Inferior parietal cortex (tissue), 1 donor: ENCODE results near the gene TAAR6.
A peak's percentile ranks its signal among the peaks of the same experiment; 100 is the strongest.
"Not testable (repeated sequence)": the region's sequence is repeated elsewhere in the genome, so short reads cannot be mapped to it uniquely, and the experiment has no call there.

Source experiments
- DNase-seq: peaks from one replicate; pipeline ENCODE4 v3.0.0-alpha.2; 2016; ENCODE audit errors: extremely low spot score

Gene TAAR6, protein sequence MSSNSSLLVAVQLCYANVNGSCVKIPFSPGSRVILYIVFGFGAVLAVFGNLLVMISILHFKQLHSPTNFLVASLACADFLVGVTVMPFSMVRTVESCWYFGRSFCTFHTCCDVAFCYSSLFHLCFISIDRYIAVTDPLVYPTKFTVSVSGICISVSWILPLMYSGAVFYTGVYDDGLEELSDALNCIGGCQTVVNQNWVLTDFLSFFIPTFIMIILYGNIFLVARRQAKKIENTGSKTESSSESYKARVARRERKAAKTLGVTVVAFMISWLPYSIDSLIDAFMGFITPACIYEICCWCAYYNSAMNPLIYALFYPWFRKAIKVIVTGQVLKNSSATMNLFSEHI

DNA sequence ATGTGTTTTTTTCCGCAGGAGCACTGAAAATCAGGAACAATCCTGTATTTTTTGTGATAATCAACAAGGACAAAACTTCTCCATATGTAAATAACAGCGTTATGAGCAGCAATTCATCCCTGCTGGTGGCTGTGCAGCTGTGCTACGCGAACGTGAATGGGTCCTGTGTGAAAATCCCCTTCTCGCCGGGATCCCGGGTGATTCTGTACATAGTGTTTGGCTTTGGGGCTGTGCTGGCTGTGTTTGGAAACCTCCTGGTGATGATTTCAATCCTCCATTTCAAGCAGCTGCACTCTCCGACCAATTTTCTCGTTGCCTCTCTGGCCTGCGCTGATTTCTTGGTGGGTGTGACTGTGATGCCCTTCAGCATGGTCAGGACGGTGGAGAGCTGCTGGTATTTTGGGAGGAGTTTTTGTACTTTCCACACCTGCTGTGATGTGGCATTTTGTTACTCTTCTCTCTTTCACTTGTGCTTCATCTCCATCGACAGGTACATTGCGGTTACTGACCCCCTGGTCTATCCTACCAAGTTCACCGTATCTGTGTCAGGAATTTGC is at the start of gene TAAR6:
TAAR6 (plus strand) TSS at position 102 of the 557 bp plus-strand sequence; CDS start at position 102, 0 bp downstream.
- peak; percentile 55 for DNase-seq

GRCh38 chr6:132520953-132521352 is 49.2 kb upstream of the TAAR6 start:
- DNase-seq = no peak

DNA sequence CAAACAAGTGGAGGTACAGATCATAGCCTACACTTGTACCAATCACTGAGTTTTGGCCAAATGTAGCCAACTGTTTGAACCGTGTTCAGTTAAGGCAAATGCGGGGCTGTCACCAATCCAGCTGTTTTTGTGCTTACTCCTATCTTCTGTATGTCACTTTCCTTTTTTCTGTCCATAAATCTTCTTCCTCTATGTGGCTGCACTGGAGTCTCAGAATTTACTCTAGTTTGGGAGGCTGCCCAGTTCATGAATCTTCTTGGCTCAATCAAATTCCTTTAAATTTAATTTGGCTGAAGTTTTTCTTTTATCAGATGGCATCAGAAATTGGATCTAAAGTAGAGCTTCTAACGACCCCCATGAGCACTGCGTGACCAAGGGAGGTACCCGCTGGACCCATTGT is 45.5 kb upstream of the TAAR6 start:
- DNase-seq = no peak

- DNase-seq = no peak
These were observed 44.3 kb upstream of the TAAR6 start for GRCh38 chr6:132525866-132526265.

- DNase-seq = no peak
These were observed 43.7 kb upstream of the TAAR6 start for GRCh38 chr6:132526461-132526860.

- DNase-seq = no peak
These were observed 42.3 kb upstream of the TAAR6 start for GRCh38 chr6:132527791-132528190.

- peak; percentile 85 for DNase-seq
These were observed 39.7 kb upstream of the TAAR6 start for GRCh38 chr6:132530293-132530974.

- DNase-seq = not testable (repeated sequence)
These were observed 35.6 kb upstream of the TAAR6 start for GRCh38 chr6:132534546-132534945.

- no peak for DNase-seq
These were observed 33.0 kb upstream of the TAAR6 start for GRCh38 chr6:132537145-132537544.

GRCh38 chr6:132537977-132538376 is 32.1 kb upstream of the TAAR6 start, which contains the start of gene TAAR9:
TSS of gene TAAR9 (plus strand) at chr6:132538277. CDS start at chr6:132538290, 13 bp downstream.
- DNase-seq = no peak

DNA sequence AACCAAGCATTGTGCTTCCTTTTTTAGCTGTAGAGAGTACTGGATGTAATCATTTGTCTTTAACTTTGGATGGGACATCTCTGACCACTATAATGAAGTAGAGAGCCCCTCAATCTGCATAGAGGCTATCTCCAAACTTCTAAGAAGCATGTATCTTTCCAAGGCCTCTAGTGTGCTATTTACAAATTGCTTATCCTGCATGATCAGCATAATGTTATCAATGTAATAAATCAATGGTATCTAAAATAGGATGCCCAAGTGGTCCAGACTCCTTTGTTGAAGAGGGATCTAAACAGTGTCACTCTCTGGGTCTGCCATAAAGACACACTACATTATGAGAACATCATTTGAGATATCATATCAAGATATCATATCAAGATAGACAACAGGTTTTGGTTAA is 25.3 kb upstream of the TAAR6 start:
- no peak for DNase-seq

DNA sequence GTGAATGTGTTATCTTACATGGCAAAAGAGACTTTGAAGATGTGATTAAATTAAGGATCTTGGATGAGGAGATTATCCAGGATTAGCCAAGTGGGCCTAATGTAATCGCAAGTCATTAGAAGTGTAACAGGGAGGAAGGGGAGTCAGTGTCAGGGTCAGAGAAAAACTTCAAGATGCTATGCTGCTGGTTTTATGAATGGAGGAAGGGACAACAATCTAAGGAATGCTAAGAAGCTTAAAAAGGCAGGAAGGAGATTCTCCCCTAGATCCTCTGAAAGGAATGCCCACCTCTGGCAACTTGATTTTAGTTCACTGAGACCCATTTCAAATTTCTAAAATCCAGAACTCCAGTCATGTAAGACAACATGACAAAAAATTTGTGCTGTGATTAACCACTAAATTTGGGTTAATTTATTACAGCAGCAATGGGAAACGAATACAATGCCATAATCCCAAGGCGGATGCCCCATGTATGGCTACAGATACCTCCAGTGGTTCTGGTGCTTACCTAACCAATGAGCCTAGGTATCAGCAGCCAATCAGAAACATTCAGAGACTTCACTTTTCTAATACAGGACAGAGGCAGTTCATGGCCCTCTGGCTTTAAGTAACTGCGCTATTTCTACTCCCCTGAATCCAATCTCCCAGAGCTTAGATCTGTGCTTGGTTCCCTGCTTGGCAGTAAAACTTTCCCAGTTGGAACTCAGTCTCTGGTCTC is 21.2 kb upstream of the TAAR6 start:
- DNase-seq = no peak

DNA sequence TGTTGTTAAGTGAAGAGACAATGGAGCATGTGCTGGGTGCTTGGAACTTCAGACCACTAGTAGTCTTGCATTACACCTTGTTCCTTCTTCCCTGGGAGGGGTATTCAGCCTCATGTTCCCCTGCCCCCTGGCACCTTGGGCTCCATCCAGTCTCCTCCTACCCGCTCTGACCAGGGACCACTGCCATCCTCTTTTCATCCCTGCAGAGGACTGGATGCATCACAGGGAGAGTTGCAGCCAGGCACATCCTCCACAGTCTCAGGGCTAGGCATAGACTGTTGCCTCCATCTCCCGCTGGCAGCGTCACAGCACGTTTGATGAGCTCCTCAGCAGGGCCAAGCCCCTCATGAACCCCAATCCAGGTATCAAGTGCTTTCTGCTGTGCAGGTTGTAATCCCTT is 18.9 kb upstream of the TAAR6 start:
- no peak for DNase-seq

DNA sequence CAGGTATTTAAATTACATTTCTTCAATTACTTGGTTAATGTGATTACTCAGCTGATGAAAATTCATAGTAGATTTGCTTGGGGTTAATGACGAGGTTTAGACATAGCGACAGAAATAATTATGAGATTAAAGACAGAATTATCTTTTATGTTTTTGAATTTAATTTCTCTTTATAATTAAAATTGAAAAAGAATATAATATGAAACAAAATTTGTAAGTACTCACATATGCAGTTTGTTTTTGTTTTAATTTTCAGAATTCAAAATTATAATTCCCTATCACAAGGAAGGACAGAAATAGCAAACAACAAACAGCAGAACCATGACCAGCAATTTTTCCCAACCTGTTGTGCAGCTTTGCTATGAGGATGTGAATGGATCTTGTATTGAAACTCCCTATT is 17.8 kb upstream of the TAAR6 start, which contains the start of gene TAAR8:
TAAR8 (plus strand) TSS at position 301 of the 400 bp plus-strand sequence; CDS start at position 322, 21 bp downstream.
- no peak for DNase-seq

GRCh38 chr6:132560087-132560486 is 10.0 kb upstream of the TAAR6 start:
- DNase-seq = not testable (repeated sequence)

DNA sequence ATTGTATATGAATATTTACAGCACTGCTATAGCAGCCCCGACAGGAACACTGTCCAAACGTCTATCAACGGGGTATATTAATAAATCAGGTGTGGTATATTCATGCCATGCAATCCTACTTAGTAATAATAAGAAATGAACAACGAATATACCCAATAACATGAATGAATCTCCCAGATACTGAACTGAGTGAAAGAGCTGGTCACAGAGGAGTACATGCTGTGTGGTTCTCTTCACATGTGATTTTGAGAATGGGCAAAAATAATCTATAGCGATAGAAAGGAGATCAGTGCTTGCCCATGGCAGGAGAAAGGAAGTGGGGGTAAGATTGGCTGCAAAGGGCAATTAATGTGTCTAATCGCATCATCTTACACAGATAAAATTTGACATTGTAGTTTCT is 3.7 kb upstream of the TAAR6 start:
- no peak for DNase-seq

- DNase-seq = no peak
These were observed 2.6 kb upstream of the TAAR6 start for GRCh38 chr6:132567566-132567965.

DNA sequence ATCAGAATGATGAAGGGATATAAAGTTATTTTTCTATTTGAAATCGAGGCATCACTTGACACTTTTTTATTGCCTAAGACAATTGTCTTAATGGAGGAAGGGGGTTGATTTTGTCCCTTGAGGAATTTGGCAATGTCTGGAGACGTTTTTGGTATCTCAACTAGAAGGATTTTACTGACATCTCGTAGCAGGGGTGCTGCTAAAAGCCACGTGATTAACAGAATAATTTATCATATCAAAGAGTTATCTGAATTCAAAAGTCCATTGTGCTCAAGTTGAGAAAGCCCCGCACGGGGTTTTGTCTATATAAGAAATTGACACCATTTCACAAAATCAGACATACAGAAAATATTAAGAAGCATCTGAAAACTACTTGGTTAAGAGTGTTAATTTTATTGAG is 1.5 kb upstream of the TAAR6 start:
- peak; percentile 24 for DNase-seq

- peak; percentile 82 for DNase-seq
These were observed 952 bp upstream of the TAAR6 start for GRCh38 chr6:132569170-132569569.

GRCh38 chr6:132571774-132572173 is 1.7 kb downstream of the TAAR6 start:
- DNase-seq = no peak

DNA sequence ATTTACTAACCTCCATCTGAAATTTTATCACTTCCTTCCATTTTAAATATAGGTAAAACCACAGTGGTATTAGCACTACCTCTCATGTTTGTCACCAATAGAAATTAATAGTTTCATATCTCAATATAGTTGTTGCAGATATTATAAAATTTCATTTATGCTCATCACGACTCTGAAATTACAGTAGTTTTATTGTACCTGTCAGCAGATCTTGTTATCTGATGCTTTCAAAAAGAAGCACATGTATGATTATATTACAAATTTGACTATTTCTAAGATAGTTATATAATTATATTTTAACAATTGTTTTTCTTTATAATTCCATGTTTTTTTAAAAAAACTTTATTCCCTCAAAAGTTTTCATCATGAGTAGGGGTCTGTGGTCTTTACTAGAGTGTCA is 14.6 kb downstream of the TAAR6 start:
- DNase-seq = no peak

DNA sequence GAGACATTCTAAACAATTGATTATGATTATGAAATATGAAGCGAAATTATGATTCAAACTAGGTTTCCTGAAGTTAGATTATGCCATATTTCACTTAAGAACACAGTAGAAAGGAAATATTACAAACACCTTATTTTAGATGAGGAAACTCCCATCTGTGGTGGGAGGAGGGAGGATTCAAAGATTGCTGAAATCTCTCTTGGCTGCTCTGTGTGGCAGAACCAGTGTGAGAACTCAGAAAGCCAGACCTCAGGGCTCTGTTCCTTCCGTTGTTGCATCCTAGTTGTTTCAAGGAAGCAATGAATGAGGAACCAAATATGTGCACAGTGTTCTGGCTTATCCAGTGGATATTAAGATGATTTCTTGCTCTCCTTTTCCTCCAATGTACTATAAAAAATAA is 17.3 kb downstream of the TAAR6 start:
- DNase-seq = no peak
